H1 (cell line): ENCODE measurements around the gene ITFG2. TPM values are rescaled to one million over a fixed set of nuclear protein-coding genes. Genes with fewer than 3 reads are reported as not detected.

ENCODE experiments used
- CTCF ChIA-PET: fragments of 300-600 bp; sonication (Branson Sonifier 250); formaldehyde crosslinking; loops from one replicate; lab custom pipeline; 2021; ENCODE audit not compliant: partially characterized antibody; lab: Charles Lee
- POLR2A ChIA-PET: fragments of 300-600 bp; sonication (Branson Sonifier 250); formaldehyde crosslinking; loops from one replicate; lab custom pipeline; 2021; ENCODE audit warnings: inconsistent platforms; ENCODE audit not compliant: partially characterized antibody; lab: Charles Lee
- DNase-seq, 2 experiments: peaks; one replicate each; pipeline versions ENCODE4 v3.0.0 to v3.0.0-alpha.2; 2010 to 2022; ENCODE audit warnings: low spot score in 2 of 2, low read depth in 1 of 2, mixed read lengths in 1 of 2
- FAIRE-seq: peaks from 2 replicates; lab custom pipeline; 2011; peaks lifted over from hg19 to GRCh38; lab: Jason Lieb, UNC
- H2AFZ ChIP-seq: 2 replicates; pipeline ENCODE4 v1.8.1; 2012; ENCODE audit warnings: low read length, inconsistent platforms
- H2AK5ac ChIP-seq: 2 replicates; pipeline ENCODE4 v1.6.1; 2013; ENCODE audit warnings: low read depth, low read length
- H2BK120ac ChIP-seq: replicated peaks from 2 replicates; pipeline ENCODE3; 2013; ENCODE audit warnings: low read depth, low read length, inconsistent platforms
- H2BK12ac ChIP-seq: 2 replicates; pipeline ENCODE4 v1.6.1; 2013; ENCODE audit warnings: low read depth, low read length
- H2BK15ac ChIP-seq: 2 replicates; pipeline ENCODE4 v1.6.1; 2013; ENCODE audit warnings: low read length
- H2BK20ac ChIP-seq: 2 replicates; pipeline ENCODE4 v1.6.1; 2013; ENCODE audit warnings: low read length
- H2BK5ac ChIP-seq: 2 replicates; pipeline ENCODE4 v1.6.1; 2013; ENCODE audit warnings: low read depth, low read length
- H3K14ac ChIP-seq: 2 replicates; pipeline ENCODE4 v1.6.1; 2013; ENCODE audit warnings: inconsistent platforms; ENCODE audit not compliant: insufficient read length
- H3K18ac ChIP-seq: 2 replicates; pipeline ENCODE4 v1.6.1; 2013; ENCODE audit warnings: low read length; ENCODE audit errors: extremely low read depth
- H3K23ac ChIP-seq: 2 replicates; pipeline ENCODE4 v1.6.1; 2013; ENCODE audit warnings: inconsistent platforms; ENCODE audit not compliant: insufficient read length
- H3K23me2 ChIP-seq: 2 replicates; pipeline ENCODE4 v1.6.1; 2013; ENCODE audit warnings: low read depth, low read length
- H3K27ac ChIP-seq: 2 replicates; pipeline ENCODE4 v1.6.1; 2011; ENCODE audit warnings: low read depth, low read length, inconsistent platforms
- H3K27me3 ChIP-seq, 4 experiments: replicated peaks in 1 of 4; 1 replicate in 1 of 4; 2 replicates in 3 of 4; pipeline versions ENCODE4 v1.6.1 to v1.8.1; 2011 to 2013; ENCODE audit warnings: low read length in 3 of 4, mild to moderate bottlenecking in 3 of 4, inconsistent platforms in 2 of 4, mixed read lengths in 2 of 4, moderate library complexity in 1 of 4; ENCODE audit not compliant: control insufficient read depth in 3 of 4, insufficient read depth in 3 of 4; ENCODE audit errors: extremely low read depth in 1 of 4
- H3K36me3 ChIP-seq, 4 experiments: 2 replicates each; pipeline versions ENCODE4 v1.6.1 to v1.8.1; 2011 to 2013; ENCODE audit warnings: mild to moderate bottlenecking in 4 of 4, low read length in 3 of 4, moderate library complexity in 2 of 4, control low read depth in 1 of 4, inconsistent platforms in 1 of 4; ENCODE audit not compliant: insufficient read depth in 4 of 4, control insufficient read depth in 2 of 4
- H3K4ac ChIP-seq: replicated peaks from 2 replicates; pipeline ENCODE3; 2013; ENCODE audit warnings: low read length, low read depth, mixed read lengths, inconsistent platforms; ENCODE audit not compliant: insufficient read length
- H3K4me1 ChIP-seq, 4 experiments: replicated peaks in 1 of 4; 1 replicate in 1 of 4; 2 replicates in 3 of 4; pipeline versions ENCODE4 v1.6.1 to v1.8.1; 2011 to 2013; ENCODE audit warnings: low read length in 3 of 4, inconsistent platforms in 2 of 4, mixed read lengths in 1 of 4; ENCODE audit not compliant: insufficient read depth in 4 of 4, control insufficient read depth in 3 of 4
- H3K4me2 ChIP-seq, 2 experiments: 2 replicates each; pipeline versions ENCODE4 v1.6.1 to v1.8.1; 2011 to 2013; ENCODE audit warnings: low read depth in 2 of 2, low read length in 2 of 2, control low read depth in 1 of 2, inconsistent platforms in 1 of 2, mild to moderate bottlenecking in 1 of 2; ENCODE audit not compliant: insufficient read depth in 1 of 2
- H3K4me3 ChIP-seq, 4 experiments: fragments of 200-600, 300-600 bp in 1 of 4; sonication (generic), shearing (Covaris generic), sonication (Bioruptor Twin) in 1 of 4; 2 replicates each; pipeline versions ENCODE4 v1.5.1 to v1.8.1; 2011 to 2016; ENCODE audit warnings: low read length in 4 of 4, low read depth in 3 of 4, control low read depth in 2 of 4, inconsistent platforms in 2 of 4, mild to moderate bottlenecking in 2 of 4, mixed read lengths in 1 of 4, moderate library complexity in 1 of 4; ENCODE audit not compliant: insufficient read depth in 2 of 4; ENCODE audit errors: extremely low read depth in 1 of 4
- H3K56ac ChIP-seq: replicated peaks from 2 replicates; pipeline ENCODE3; 2013; ENCODE audit warnings: low read depth, mild to moderate bottlenecking, mixed read lengths, low read length, inconsistent platforms; ENCODE audit not compliant: insufficient read length
- H3K79me1 ChIP-seq: 2 replicates; pipeline ENCODE4 v1.6.1; 2013; ENCODE audit warnings: low read depth, low read length, control low read depth
- H3K79me2 ChIP-seq, 2 experiments: 2 replicates each; pipeline versions ENCODE4 v1.6.1 to v1.8.1; 2012 to 2013; ENCODE audit warnings: low read length in 2 of 2, mild to moderate bottlenecking in 2 of 2, inconsistent platforms in 1 of 2; ENCODE audit not compliant: insufficient read depth in 2 of 2, control insufficient read depth in 1 of 2
- H3K9ac ChIP-seq, 4 experiments: replicated peaks in 1 of 4; 1 replicate in 1 of 4; 2 replicates in 3 of 4; pipeline versions ENCODE4 v1.6.1 to v1.8.1; 2011 to 2013; ENCODE audit warnings: low read depth in 3 of 4, low read length in 3 of 4, control low read depth in 2 of 4, mild to moderate bottlenecking in 2 of 4, moderate library complexity in 2 of 4, inconsistent platforms in 1 of 4; ENCODE audit errors: extremely low read depth in 1 of 4
- H3K9me3 ChIP-seq, 2 experiments: 2 replicates each; pipeline versions ENCODE4 v1.6.1 to v1.8.1; 2012 to 2013; ENCODE audit warnings: mild to moderate bottlenecking in 2 of 2, moderate library complexity in 2 of 2, control low read depth in 1 of 2, inconsistent platforms in 1 of 2, low read depth in 1 of 2, low read length in 1 of 2, mixed read lengths in 1 of 2; ENCODE audit not compliant: insufficient read depth in 2 of 2
- H4K20me1 ChIP-seq, 2 experiments: replicated peaks in 1 of 2; 2 replicates each; pipeline versions ENCODE3 to v1.8.1; 2011 to 2013; ENCODE audit warnings: inconsistent platforms in 2 of 2, low read length in 2 of 2, mild to moderate bottlenecking in 1 of 2; ENCODE audit not compliant: insufficient read depth in 2 of 2, control insufficient read depth in 1 of 2
- H4K5ac ChIP-seq: 2 replicates; pipeline ENCODE4 v1.6.1; 2013; ENCODE audit warnings: low read length, low read depth, mixed read lengths, inconsistent platforms; ENCODE audit not compliant: insufficient read length
- H4K8ac ChIP-seq: 2 replicates; pipeline ENCODE4 v1.8.0; 2013; ENCODE audit warnings: mild to moderate bottlenecking, moderate library complexity, low read length, inconsistent platforms; ENCODE audit not compliant: insufficient read depth; ENCODE audit errors: extremely low read depth
- H4K91ac ChIP-seq: replicated peaks from 2 replicates; pipeline ENCODE3; 2013; ENCODE audit warnings: low read length, mixed read lengths, inconsistent platforms; ENCODE audit not compliant: insufficient read length
- BRCA1 ChIP-seq: IDR thresholded peaks from 2 replicates; pipeline ENCODE4 v1.6.1; 2012; ENCODE audit warnings: low read depth, low read length, improper control_type of control experiment
- CBX8 ChIP-seq: fragments of 300-800, 300-1000 bp; sonication (generic); IDR thresholded peaks from 2 replicates; pipeline ENCODE4 v1.7.1; 2016; ENCODE audit warnings: low read depth, low read length, borderline replicate concordance
- CHD2 ChIP-seq: IDR thresholded peaks from 2 replicates; pipeline ENCODE4 v1.6.1; 2012; ENCODE audit warnings: low read length, improper control_type of control experiment
- EGR1 ChIP-seq: IDR thresholded peaks from 2 replicates; pipeline ENCODE4 v1.6.1; 2011; ENCODE audit warnings: low read depth, low read length, borderline replicate concordance
- JUN ChIP-seq: IDR thresholded peaks from 2 replicates; pipeline ENCODE4 v1.6.1; 2011; ENCODE audit warnings: low read depth, mild to moderate bottlenecking, improper control_type of control experiment, low read length
- POLR2AphosphoS5 ChIP-seq: IDR thresholded peaks from 2 replicates; pipeline ENCODE4 v1.6.1; 2011; ENCODE audit warnings: low read depth, low read length
- SP2 ChIP-seq: IDR thresholded peaks from 2 replicates; pipeline ENCODE4 v1.6.1; 2012; ENCODE audit warnings: mild to moderate bottlenecking, low read length, inconsistent platforms
- TAF7 ChIP-seq: optimal IDR thresholded peaks from 2 replicates; pipeline ENCODE3; 2011; ENCODE audit warnings: low read depth, mild to moderate bottlenecking, inconsistent platforms, low read length, moderate library complexity, borderline replicate concordance
- YY1 ChIP-seq: IDR thresholded peaks from 2 replicates; pipeline ENCODE4 v1.6.1; 2011; ENCODE audit warnings: low read depth, mild to moderate bottlenecking, low read length
- ZNF274 ChIP-seq: IDR thresholded peaks from 2 replicates; pipeline ENCODE4 v1.7.0; 2012; ENCODE audit warnings: low read length, borderline replicate concordance; ENCODE audit errors: extremely low read depth
- WGBS, 2 experiments: shearing (Covaris generic) in 1 of 2; methylation state at CpG; one replicate each; pipeline versions ENCODE4 v1.1.6 to v1.1.7; 2013 to 2015; ENCODE audit warnings: low lambda C conversion rate in 2 of 2, mixed read lengths in 2 of 2, inconsistent platforms in 1 of 2, low coverage in 1 of 2, missing lambda C conversion rate in 1 of 2; ENCODE audit not compliant: insufficient replicate concordance in 2 of 2, insufficient coverage in 1 of 2, insufficient read length in 1 of 2; ENCODE audit errors: extremely low coverage in 1 of 2, missing lambda C conversion rate in 1 of 2; 5-methylcytosine and 5-hydroxymethylcytosine counted together
- polyA plus RNA-seq, 7 experiments: library from polyadenylated mRNA; depleted of rRNA in 3 of 7; stranded (reverse) in 5 of 7; unstranded in 2 of 7; fragments of >200 nt in 5 of 7; fragments of 200-250 nt in 2 of 7; gene quantifications; 1 replicate in 5 of 7; 2 replicates in 1 of 7; 4 replicates in 1 of 7; pipeline versions ENCODE4 v1.2.1 to v1.2.3, GENCODE V29; 2011 to 2013; ENCODE audit warnings: missing spikeins in 2 of 7, mixed read lengths in 2 of 7
- total RNA-seq: library from RNA; stranded (reverse); fragmentation: NEBNext Ultra II Directional; extraction: Animal tissue kit (Norgen Biotek cat#: 25700); gene quantifications from 2 replicates; pipeline ENCODE4 v1.2.1, GENCODE V29; 2021
- TF ChIP-seq, protein P1 (sequence below), 3 experiments: IDR thresholded peaks; 1 replicate in 2 of 3; 2 replicates in 1 of 3; pipeline versions ENCODE4 v1.5.1 to v1.6.1; 2011; ENCODE audit warnings: low read length in 3 of 3, mild to moderate bottlenecking in 3 of 3, inconsistent platforms in 2 of 3, low read depth in 1 of 3, moderate library complexity in 1 of 3; ENCODE audit not compliant: insufficient read depth in 1 of 3; ENCODE audit errors: control extremely low read depth in 1 of 3

ITFG2 gene
- total and polyA plus RNA-seq, 2 of the 8 experiments (the other 6 are each of a cell fraction or from before 2014, with no cell fraction given): 15.0 to 22.9 TPM

DNA sequence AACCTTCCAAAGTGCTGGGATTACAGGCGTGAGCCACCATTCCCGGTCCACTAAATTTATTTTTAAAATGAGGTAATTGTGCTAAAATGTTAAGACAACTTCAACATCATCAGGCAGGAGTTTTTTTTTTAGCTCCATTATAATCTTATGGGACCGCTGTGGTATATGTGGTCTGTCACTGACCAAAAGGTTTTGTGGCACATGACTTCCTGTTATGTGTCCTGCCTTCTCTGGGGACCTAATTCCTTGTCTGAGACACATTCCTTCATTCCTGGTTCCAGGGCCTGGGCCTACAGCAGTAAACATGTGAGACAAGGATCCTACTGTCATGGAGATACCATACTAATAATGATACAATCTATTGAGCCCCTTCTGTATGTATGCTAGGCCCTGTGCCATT, 39.5 kb downstream of the ITFG2 start:
- Histone ChIP-seq H3K79me2 (no peaks in the 10 kb centered on the region), H3K56ac (no peak overlapping the region), H4K91ac (no peak overlapping the region), H3K18ac (no peak overlapping the region), H3K4me1 (peaks cover 0 to 4% (median under 1%) of the 10 kb centered on the region in 4 experiments; a peak in 4 of 7 replicates), H3K36me3 (no peaks in the 10 kb centered on the region), H3K27ac (no peak overlapping the region), H3K79me1 (no peaks in the 10 kb centered on the region), H4K20me1 (no peaks in the 10 kb centered on the region), H3K23ac (no peak overlapping the region), H2AK5ac (no peak overlapping the region), H3K23me2 (no peaks in the 10 kb centered on the region), H2BK5ac (no peak overlapping the region), H3K4me3 (no peak overlapping the region), H3K4ac (no peak overlapping the region), H4K8ac (no peak overlapping the region), H2BK20ac (no peak overlapping the region), H2BK12ac (0 out of 2 replicates have a peak overlapping the region, but pooled peaks have one; percentile 7), H2BK120ac (no peak overlapping the region), H2AFZ (no peak overlapping the region), H3K9ac (no peak overlapping the region), H3K27me3 (no peaks in the 10 kb centered on the region), H2BK15ac (no peak overlapping the region), H3K9me3 (no peaks in the 10 kb centered on the region), H3K14ac (no peak overlapping the region), H3K4me2 (no peak overlapping the region), H4K5ac (no peak overlapping the region)
- no peak for DNase-seq
- ChIA-PET CTCF (interaction anchor here (0.6 to 1.7 kb wide), 7 partner anchors 24 to 292 kb away, joined by 3 to 5 read pairs (median 4); no protein-coding TSS in a partner anchor), POLR2A (no interaction called here)
- FAIRE-seq: no peak
- WGBS, 2 experiments: 89% methylated on average over 3 of the region's 3 CpGs; no CpG with 5 or more reads in 1 of the 2 experiments
- TF ChIP-seq YY1 (no peak), POLR2AphosphoS5 (no peak), JUN (no peak), TAF7 (no peak), ZNF274 (no peak), CHD2 (no peak), SP2 (no peak), CBX8 (no peak), EGR1 (no peak), BRCA1 (no peak)
- TF ChIP-seq, protein P1, sequence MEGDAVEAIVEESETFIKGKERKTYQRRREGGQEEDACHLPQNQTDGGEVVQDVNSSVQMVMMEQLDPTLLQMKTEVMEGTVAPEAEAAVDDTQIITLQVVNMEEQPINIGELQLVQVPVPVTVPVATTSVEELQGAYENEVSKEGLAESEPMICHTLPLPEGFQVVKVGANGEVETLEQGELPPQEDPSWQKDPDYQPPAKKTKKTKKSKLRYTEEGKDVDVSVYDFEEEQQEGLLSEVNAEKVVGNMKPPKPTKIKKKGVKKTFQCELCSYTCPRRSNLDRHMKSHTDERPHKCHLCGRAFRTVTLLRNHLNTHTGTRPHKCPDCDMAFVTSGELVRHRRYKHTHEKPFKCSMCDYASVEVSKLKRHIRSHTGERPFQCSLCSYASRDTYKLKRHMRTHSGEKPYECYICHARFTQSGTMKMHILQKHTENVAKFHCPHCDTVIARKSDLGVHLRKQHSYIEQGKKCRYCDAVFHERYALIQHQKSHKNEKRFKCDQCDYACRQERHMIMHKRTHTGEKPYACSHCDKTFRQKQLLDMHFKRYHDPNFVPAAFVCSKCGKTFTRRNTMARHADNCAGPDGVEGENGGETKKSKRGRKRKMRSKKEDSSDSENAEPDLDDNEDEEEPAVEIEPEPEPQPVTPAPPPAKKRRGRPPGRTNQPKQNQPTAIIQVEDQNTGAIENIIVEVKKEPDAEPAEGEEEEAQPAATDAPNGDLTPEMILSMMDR (IDR thresholded peaks at IDR 0.05; ENCODE audit: control extremely low read depth in 1 of 3, insufficient read depth in 1 of 3, low read depth in 1 of 3, low read length in 3 of 3): no peak
